ENCODE measurements around the gene INTS13. TPM values are rescaled to one million over a fixed set of nuclear protein-coding genes. Genes with fewer than 3 reads are reported as not detected.

Gene INTS13
- total RNA-seq, 4 donors from 2014 or later, result 18.5 to 35.3 (median 28.8) TPM

- no peaks in the 10 kb centered on the region for H3K36me3 ChIP-seq
- no peaks in the 10 kb centered on the region for H3K27me3 ChIP-seq
- H3K27ac ChIP-seq, result no peak overlapping the region
- no peak for DNase-seq (ENCODE audit: low spot score in 2 of 2)
- whole genome bisulfite sequencing, result 86% methylated on average over 7 of the region's 7 CpGs
- H3K9me3 ChIP-seq, result no peaks in the 10 kb centered on the region
- peaks cover 30% of the 10 kb centered on the region for H3K4me1 ChIP-seq
- H3K4me3 ChIP-seq, result no peak overlapping the region
- TF ChIP-seq POLR2AphosphoS5 (IDR thresholded peaks at IDR 0.05) (no peak), POLR2A (IDR thresholded peaks at IDR 0.05) (no peak), EP300 (IDR thresholded peaks at IDR 0.05) (no peak), CTCF (IDR thresholded peaks at IDR 0.05) (no peak)
These were observed 63.1 kb downstream of the INTS13 start for GRCh38 chr12:26874501-26875296.

- no peak overlapping the region for H3K27ac ChIP-seq
- H3K4me3 ChIP-seq, result no peak overlapping the region
- no peaks in the 10 kb centered on the region for H3K27me3 ChIP-seq
- no peak for TF ChIP-seq POLR2A (IDR thresholded peaks at IDR 0.05)
- TF ChIP-seq CTCF (IDR thresholded peaks at IDR 0.05), result no peak
- TF ChIP-seq EP300 (IDR thresholded peaks at IDR 0.05), result no peak
- no peak for TF ChIP-seq POLR2AphosphoS5 (IDR thresholded peaks at IDR 0.05)
- 83% methylated on average over 1 of the region's 1 CpG for WGBS
- H3K36me3 ChIP-seq, result no peaks in the 10 kb centered on the region
- H3K9me3 ChIP-seq, result no peaks in the 10 kb centered on the region
- H3K4me1 ChIP-seq, result peaks cover 17% of the 10 kb centered on the region
- DNase-seq (ENCODE audit: low spot score in 2 of 2), result no peak
These were observed 65.2 kb downstream of the INTS13 start for GRCh38 chr12:26872625-26873024.

GRCh38 chr12:26871985-26872384, 65.8 kb downstream of the INTS13 start:
- no peak for DNase-seq (ENCODE audit: low spot score in 2 of 2)
- Histone ChIP-seq H3K36me3 (no peaks in the 10 kb centered on the region), H3K4me1 (peaks cover 17% of the 10 kb centered on the region), H3K4me3 (no peak overlapping the region), H3K27ac (no peak overlapping the region), H3K27me3 (no peaks in the 10 kb centered on the region), H3K9me3 (no peaks in the 10 kb centered on the region)
- 66% methylated on average over 2 of the region's 2 CpGs for WGBS
- TF ChIP-seq POLR2A (IDR thresholded peaks at IDR 0.05), result no peak
- TF ChIP-seq EP300 (IDR thresholded peaks at IDR 0.05), result no peak
- TF ChIP-seq POLR2AphosphoS5 (IDR thresholded peaks at IDR 0.05), result no peak
- no peak for TF ChIP-seq CTCF (IDR thresholded peaks at IDR 0.05)

DNA sequence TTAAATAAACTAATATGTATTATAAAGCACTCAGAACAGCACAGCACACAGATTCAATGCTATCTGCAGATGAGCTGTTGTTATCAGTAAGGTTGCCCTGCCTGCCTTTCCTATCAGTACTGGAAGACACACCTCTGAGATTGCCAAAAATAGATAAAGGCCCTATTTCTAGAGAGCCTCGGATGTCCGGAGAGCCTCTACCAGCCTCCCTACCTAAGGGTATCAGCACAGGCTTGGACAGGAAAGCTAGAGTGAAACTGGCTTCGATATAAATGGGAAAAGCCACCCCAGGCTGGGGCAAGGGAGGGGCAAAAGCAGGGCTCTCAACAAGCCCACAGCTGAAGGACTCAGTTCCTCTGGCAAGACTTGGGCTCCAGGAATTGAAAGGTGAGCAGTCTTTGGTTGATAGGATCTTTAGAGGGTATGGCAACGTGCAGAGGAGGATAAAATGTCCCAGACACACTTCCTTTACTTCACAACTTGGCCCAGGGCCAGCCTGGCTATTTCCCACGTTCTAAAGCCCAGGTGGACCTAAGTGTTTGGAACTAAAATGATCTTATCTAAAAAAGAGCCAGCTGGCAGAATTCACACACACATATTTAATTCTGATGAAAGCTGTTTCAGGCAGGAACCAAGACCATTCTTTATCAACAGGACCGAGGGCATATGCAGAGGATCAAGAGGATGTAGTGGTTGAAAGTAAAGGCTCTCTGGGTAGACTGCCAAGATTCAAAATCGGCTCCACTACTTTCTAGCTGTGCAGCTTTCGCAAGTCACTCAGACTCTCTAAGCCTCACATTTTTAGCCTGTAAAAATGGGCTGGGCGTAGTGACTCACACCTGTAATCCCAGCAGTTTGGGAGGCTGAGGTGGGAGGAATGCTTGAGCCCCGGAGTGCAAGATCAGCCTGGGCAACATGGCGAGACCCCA, 67.0 kb downstream of the INTS13 start:
- no peak overlapping the region for H3K4me3 ChIP-seq
- no peak for TF ChIP-seq EP300 (IDR thresholded peaks at IDR 0.05)
- no peak for TF ChIP-seq POLR2AphosphoS5 (IDR thresholded peaks at IDR 0.05)
- no peak for TF ChIP-seq POLR2A (IDR thresholded peaks at IDR 0.05)
- no peak for TF ChIP-seq CTCF (IDR thresholded peaks at IDR 0.05)
- H3K27ac ChIP-seq, result no peak overlapping the region
- no peaks in the 10 kb centered on the region for H3K27me3 ChIP-seq
- peaks cover 17% of the 10 kb centered on the region for H3K4me1 ChIP-seq
- no peaks in the 10 kb centered on the region for H3K36me3 ChIP-seq
- no peaks in the 10 kb centered on the region for H3K9me3 ChIP-seq
- 18% methylated on average over 8 of the region's 11 CpGs for WGBS
- no peak for DNase-seq (ENCODE audit: low spot score in 2 of 2)
